Putamen (tissue), 1 donor: ENCODE results near the gene MACO1.
"Not testable (repeated sequence)": the region's sequence is repeated elsewhere in the genome, so short reads cannot be mapped to it uniquely, and the experiment has no call there.

ENCODE experiments used
- DNase-seq: peaks from one replicate; pipeline ENCODE4 v3.0.0-alpha.2; 2016; ENCODE audit warnings: low spot score

MACO1 gene

DNA sequence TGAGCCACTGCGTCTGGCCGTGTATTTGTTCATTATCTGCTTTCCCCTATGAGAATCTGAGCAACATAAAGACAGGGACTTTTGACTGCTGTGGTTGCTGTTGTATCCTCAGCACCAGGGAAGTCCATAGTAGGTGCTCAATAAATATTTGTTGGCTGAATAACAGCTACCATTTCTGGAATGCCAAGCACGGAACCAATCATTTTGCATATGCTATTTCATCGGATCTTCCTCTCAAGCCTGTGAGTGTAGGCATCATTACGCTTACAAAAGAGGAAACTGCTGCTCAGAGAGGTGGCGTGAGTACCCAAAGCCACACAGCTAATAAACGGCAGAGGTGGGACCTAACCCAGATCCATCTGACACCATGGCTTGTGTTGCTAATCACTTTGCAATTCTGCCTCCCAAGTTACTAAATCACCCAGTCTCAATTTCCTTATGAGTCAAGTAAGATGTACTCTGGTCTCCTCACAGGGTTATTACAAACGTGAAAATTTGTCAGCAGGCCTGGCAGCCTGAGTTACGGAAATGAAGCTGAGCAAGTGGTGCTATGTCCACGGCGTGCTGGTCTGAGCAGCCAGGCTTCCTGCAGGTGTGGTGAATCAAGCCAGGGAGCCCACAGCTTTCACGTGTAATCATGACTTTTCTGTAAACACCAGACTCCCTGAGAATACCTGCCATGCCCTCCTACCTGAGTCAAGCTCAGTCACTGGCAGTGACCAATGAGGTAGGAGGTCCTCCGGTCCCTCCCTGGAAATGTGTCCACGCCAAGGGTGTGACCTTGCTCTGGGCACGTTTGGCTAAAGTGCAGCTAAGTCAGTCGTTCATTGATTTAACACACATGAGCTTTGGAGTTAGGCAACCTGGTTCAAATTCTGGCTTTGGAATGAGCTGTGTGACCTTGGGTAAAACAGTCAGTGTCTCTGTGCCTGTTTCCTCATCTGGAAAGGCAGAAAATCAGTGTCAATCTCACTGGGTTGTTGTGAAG, 5.3 kb upstream of the MACO1 start:
- no peak for DNase-seq

DNA sequence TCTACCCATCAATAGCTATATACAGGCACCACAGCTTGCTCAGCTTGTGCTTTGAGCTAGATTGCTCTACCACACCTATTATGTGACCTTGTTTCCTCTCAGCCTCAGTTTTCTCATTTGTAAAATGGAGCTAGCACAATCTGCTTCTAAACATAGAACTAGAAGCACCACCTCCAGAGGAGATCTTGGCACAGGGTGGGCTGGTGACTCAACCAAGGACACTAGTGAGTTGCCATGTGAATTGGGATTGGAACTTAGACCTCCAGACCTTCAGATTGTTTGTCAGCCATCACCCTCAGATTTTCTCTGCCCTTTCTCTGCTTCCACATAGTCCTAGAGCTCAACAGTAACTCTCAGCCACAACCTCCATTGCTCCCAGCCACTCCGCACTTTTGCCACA, 3.0 kb upstream of the MACO1 start:
- DNase-seq: no peak

GRCh38 chr1:25428475-25429166, 2.1 kb upstream of the MACO1 start:
- DNase-seq: no peak

- no peak for DNase-seq
These were observed 527 bp downstream of the MACO1 start for GRCh38 chr1:25430967-25431881.

DNA sequence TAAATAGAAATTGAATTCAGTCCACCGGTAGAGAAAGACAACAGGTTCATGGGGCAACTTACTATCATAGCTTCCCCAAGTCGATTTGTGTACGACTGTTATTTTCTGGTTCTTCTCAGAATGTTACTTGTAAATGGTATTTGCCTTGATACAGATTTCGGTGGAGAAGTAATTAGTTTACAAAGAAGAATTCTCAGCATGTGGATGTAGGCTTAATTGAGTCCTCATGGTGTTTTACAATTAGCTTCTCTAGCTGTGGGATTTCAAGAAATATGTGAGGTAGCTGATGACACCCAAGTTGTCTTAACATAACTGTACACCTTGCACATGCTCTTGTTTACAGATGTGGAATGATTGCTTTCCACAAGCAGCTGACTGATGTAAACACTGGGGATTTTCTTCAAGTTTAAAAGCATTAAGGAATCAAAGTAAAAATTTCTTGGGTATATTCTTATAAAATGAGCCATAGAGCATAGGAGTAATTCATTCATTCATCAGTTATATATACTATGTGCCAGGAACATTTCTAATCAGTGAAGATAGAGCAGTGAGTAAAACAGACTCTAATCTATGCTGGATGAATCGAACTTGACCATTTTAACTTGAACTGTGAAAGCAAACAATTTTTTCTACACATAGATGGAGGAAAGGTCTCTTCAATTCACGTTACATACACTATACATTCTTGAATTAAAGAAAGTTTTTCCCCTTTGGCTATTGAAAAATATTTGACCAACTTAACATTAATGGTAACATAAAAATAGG, 1.4 kb downstream of the MACO1 start:
- no peak for DNase-seq

DNA sequence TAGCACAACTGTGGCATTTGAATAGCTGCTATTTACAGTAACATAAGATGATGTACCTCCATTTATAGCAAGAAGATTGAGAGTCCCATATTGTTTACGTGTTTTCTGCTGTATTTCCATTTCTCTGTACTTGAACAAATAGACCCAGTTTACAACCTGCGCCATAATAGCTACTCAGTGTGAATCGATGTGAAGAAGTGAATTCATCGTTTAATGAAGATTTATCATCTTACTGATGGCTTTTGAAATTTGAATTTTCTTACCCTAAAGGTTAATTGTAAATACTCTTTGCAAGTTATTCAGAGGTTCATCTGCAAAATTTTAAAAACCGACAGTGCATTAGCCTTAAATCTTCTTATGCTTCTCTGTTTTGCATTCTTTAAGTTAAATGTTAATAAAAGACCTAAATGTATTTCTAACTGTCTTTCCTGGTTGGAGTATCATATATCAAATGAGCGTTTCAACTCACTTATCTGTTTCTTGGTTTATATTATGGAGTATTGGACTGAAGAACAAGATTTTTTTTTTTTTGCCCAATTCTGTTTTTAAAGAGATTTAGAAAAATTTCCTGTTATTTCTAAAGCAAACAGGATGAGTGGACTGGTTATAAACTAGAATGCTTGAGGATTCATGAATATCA, 2.2 kb downstream of the MACO1 start:
- DNase-seq: no peak

DNA sequence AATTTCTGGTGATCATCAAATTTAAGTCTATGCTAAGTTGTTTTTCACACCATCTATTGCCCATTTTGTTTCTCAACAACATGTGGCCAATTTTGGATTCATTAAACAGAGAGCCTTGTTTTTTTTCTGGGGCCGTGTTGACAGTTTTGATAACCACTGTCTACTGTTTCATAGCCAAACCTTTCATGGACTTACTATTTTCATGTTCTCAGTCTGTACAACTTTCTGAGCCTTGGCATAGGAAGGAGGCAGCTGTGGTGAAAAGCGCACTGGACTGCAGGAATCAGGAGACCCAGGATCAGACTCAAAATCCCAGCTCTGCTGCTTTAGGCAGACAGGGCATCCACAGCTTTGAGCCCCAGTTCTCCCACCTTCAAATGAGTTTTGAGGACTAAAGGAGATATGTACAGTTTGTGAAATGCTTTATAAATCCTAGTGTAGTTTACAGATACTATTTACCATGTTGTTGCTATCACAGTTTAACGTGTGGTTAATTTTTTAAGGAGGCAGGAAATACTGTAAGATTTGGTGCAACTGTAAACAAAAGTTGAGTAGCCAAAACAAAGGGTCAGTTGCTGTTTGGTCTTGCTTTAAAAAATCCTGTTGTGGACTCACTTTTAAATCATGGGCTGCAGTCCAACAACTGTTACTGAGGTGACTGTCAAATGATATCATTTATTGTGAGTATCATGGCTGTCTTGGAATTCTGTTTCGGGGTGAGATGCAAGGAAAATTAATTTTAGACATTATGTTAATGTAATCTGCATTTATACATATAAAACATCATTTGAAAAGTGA, 2.9 kb downstream of the MACO1 start:
- peak; percentile 44 for DNase-seq

GRCh38 chr1:25435397-25436108, 4.9 kb downstream of the MACO1 start:
- no peak for DNase-seq

GRCh38 chr1:25437672-25438071, 7.0 kb downstream of the MACO1 start:
- DNase-seq: no peak

DNA sequence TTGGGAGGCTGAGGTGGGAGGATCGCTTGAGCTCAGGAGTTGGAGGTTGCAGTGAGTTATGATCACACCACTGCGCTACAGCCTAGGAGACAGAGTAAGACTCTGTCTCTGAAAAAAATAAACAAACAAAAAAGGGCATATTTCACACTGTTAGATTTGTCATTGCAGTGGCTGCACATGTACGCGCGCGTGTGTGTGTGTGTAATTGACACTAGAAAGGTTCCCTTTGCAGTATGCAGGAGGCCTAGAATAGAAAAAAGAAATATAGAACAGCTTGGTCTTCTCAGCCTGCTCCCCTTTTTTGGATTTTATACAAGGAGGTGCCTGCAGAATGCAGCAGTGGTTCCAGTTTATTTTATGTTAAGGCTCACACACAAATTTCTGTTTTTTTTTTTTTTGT, 8.6 kb downstream of the MACO1 start:
- no peak for DNase-seq

DNA sequence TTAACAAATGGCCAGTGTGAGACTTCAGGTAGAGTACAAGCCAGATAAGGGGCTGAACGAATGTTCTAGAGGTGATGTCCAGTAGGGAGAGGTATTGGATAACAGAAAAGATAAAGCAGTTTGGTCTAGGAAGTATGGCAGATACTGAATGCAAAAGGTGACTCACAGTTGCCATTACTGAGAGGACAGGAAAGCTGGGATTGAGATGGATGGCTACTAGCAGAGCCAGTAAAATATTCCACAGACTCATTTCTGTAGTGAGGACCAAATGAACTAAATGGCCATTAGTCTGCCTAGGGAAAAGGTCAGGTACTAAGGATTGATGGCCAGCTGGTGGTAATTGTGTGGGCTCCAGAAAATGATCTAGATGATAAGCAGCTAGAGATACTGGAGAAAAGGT, 11.5 kb downstream of the MACO1 start:
- no peak for DNase-seq

GRCh38 chr1:25443030-25443699, 12.5 kb downstream of the MACO1 start:
- DNase-seq: no peak

DNA sequence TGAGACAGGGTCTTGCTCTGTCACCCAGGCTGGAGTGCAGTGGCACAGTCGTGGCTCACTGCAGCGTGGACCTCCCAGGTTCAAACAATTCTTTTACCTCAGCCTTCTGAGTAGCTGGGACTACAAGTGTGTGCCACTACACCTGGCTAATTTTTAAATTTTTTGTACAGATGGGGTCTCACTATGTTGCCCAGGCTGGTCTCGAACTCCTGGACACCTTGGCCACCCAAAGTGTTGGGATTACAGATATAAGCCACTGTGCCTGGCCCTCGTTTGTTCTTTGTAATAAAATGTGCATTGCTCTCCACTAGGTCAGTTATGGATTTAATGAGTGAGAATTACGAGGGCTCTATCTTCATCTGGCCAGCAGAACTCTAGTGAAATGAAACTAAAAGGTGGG, 13.9 kb downstream of the MACO1 start:
- not testable (repeated sequence) for DNase-seq

DNA sequence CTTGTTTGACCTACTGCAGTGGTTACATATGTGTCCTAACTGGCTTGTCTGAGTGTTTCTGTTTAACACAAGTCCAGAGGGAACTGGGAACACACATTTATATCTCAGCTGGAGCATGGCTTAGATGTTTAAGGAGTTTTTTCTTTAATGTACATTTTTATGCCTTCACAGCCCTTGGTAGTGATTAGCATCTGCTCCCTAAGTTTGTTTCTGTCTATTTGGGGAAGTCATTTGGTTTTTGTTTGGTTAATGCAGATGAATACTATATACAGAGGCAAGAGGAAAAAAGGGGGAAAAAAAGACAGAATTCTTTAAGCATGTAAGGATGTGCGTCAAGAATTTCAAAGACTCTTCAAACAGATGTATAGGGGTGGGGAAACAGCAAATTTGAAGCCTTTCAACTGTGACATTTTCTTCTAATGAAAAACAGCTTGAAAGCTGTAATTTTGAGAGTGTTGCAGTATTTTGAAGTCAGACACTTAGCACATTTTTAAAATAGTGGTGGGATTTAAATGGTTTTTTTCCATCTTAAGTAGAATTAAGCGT, 15.4 kb downstream of the MACO1 start:
- no peak for DNase-seq

DNA sequence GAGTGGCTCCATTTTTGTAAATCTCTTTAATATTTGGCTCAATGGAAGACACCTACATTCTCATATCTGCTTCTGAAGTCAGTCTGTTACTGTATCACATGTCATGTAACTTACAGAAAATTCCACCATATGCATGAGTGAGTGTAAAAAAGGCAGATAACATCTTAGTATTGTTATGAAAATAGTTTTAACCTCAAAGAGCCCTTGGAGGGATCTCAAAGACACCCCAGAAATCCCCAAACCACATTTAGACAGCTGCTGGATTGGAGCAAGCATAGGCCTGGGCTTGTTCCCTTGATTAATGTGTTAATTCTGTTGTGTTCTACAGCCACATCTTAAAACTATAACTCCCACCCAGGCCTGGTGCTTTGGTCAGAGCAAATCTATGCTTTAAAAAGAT, 16.9 kb downstream of the MACO1 start:
- DNase-seq: no peak

DNA sequence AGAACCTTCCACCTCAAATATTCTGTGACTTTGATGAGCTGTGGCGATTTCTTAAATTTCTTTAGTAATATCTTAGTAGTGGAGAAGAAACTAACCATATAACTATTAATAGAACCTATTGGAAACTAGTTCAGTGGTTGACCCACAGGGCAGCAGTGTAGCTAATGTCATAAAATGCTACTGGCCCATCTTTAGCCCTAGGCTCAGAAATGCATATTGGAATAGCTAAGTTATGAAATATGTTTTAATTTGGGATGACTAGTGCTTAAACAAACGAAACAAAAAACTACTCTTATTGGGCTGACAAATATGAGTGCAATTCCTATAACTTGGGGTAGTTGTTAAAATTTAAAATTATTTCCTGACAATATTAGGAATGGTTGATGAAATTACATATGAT, 20.2 kb downstream of the MACO1 start:
- no peak for DNase-seq

DNA sequence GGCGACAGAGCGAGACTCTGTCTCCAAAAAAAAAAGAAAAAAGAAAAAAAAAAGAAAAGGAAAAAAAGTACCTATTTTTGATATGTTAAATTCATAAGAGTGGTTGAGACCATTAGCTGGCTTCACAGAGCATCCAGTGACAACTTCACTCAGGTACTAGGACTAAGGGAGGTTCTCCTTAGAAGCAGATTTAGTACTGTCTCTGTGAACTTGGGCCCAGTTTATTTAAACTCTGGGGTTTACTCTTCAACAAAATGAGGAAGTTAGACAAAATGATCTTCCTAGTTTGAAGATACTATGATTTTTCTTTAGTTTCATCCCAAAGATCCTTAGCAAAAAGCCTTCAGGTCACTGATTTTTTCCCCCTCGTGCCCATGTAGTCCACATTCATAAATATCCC, 21.2 kb downstream of the MACO1 start:
- no peak for DNase-seq

DNA sequence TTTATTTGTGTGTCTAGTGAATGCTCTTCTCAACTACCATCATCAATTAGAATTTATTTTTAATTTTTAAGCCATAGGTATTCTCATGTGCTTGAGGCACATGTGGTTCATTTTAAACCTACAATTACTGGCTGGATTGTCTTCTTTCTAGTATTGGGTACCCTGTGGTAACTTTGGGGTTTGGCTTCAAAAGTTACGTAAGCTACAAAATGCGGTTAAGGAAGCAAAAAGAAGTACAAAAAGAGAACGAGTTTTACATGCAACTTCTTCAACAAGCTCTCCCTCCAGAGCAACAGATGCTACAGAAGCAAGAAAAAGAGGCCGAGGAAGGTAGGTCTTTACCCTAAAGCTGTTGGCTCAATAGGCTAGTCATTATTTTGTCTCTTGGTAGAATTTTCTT, 25.8 kb downstream of the MACO1 start:
- no peak for DNase-seq
